Renal cortical epithelial cell (primary cell): ENCODE results near the gene GSG1. TPM values are rescaled to one million over a fixed set of nuclear protein-coding genes. Genes with fewer than 3 reads are reported as not detected.
A peak's percentile ranks its signal among the peaks of the same experiment; 100 is the strongest.
"Not testable (repeated sequence)": the region's sequence is repeated elsewhere in the genome, so short reads cannot be mapped to it uniquely, and the experiment has no call there.

Experiments used
- DNase-seq: peaks from one replicate; pipeline ENCODE4 v3.0.0-alpha.2; 2011; ENCODE audit warnings: low read depth
- total RNA-seq: library from RNA; depleted of rRNA; stranded (reverse); fragments of >200 nt; gene quantifications from 2 replicates; pipeline ENCODE4 v1.2.3, GENCODE V29; 2014

Gene GSG1
- total RNA-seq, 1 donor from 2014 or later: 5.1 TPM

DNA sequence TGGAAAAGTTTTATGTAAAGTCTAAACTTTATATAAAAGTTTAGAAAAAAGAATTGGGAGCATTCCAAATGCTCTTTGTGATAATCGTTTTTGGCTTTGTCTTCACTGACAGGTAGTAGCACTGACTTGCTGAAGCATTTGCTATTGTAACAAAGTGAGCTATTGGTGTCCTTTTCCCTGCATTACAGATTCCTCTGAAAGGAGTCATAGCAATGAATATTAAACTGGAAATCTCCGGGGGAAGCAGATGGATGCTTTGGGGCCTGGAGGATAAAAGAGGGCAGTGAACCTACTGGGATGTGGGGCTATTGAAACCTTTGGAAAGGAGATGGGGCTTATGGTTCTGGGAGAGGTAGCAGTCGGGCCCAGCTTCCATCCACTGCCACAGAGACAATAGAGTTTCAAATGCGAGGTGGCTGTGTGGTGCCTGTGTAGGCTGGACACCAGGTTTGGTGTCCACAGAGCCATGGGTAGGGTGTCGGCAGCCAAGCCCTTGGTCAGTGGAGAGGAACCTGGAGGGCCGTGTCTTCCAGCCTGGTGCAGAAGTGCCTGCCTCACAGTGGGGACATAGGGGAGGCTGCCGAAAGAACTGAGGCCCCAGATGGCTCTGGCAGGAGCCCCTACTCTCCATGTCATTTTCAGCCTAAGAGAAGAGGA is 10.1 kb downstream of the GSG1 start:
- peak; percentile 75 for DNase-seq

DNA sequence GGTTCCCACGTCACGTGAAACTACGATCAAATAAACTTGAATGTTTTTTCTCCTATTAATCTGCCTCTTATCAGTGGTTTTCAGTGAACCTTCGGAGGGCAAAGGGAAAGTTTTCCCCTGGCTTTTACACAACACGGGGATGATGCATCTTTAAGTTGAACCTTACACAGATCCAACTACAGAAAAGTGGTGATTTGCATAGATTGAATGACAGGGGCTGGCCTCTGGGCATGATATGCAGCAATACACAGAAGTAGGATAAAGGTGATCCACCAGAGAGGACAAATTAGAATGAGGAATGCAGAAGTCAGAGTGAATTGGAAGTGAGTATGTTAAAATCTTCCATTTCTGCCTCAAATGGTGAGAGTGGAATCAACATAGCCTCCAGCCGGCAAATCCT is 11.6 kb downstream of the GSG1 start:
- no peak for DNase-seq

DNA sequence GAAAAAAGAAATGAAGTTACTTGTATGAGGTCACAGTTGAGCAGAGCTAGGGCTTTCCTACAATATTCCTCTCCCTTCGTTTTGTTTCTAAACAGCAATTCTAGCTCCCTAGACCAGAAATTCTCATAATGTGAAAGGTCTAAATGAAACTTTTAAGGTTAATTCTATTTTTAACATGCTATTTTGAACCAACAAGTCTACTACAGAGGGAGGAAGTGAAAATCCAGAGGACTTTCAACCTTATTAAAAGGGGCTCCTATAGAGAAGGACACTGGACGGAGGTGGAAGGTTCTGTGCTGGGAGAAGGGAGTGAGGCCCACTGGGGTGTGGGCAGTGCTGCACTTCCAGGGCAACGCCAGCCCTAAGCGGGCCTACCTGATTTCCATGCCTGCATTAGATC is 13.4 kb downstream of the GSG1 start:
- no peak for DNase-seq

DNA sequence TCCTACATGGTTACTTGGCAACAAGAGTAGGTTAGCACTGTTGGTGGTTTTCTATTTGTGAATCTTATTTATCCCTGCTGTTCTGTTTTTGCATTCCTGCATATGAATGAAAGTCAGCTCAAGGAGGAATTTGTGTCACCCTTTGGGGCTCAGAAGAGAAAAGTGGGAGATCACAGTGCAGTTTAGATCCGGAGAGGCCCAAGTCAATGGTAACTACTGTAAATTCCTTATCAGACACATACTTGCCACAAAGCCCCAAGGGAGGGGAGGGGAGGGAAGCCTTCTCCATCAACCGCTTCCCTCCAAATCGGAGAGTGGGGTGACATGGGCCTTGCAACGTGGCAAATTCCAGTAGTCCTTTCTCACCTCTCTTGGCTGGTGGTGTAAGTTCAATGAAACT is 15.0 kb downstream of the GSG1 start:
- DNase-seq: no peak

DNA sequence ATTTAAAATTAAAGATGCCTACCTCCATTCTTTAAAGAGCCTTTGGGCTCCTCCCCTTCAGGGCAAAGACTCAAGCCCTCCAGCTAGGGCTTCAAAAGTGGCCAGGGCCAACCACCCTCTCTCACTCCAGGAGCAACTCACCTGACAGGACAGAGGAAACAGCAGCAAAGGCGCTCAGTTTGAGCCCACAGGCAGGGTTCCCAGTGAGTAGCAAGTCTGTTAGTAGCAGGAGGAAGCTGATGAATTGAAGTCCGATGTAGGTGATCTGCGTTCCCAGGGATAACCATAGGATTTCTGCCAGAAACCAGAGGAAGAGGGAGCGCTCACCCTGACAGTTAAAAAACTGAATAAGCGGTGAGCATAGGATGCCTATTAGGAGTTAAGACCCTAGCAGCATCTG is 15.7 kb downstream of the GSG1 start:
- no peak for DNase-seq

DNA sequence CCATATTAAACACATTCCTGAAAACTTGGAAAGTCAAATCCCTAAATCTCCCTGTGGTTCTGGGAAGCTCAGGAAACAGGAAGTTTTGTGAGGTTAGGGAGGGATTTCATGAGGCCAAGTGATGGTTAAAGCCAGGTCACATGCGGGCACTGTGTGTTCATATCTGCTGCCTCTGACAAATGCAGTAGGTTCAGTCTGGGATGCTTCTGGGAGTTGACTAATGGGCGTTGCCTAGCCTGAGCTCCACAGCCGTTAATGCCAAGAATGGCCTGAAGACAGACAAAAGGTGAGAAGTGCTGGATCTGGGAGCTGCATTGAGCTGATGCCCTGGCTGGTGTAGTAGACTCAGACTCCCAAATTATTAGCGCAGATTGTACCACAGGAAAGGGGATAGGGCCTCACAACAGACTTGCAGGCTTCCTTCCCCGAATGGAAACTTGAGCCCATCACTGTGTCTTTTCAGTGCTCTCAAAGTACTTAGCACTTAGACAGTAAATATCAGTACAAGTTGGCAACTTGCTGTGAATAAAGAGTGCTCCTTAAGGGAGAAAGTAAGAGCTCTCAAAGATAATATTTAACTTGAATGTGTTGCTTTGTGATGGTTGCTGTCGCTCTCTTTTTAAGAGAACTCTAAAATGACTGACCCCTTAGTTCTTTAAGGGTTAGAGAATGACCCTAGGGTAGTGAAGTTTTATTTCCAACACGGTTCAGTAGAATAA is 17.3 kb downstream of the GSG1 start:
- DNase-seq: no peak

DNA sequence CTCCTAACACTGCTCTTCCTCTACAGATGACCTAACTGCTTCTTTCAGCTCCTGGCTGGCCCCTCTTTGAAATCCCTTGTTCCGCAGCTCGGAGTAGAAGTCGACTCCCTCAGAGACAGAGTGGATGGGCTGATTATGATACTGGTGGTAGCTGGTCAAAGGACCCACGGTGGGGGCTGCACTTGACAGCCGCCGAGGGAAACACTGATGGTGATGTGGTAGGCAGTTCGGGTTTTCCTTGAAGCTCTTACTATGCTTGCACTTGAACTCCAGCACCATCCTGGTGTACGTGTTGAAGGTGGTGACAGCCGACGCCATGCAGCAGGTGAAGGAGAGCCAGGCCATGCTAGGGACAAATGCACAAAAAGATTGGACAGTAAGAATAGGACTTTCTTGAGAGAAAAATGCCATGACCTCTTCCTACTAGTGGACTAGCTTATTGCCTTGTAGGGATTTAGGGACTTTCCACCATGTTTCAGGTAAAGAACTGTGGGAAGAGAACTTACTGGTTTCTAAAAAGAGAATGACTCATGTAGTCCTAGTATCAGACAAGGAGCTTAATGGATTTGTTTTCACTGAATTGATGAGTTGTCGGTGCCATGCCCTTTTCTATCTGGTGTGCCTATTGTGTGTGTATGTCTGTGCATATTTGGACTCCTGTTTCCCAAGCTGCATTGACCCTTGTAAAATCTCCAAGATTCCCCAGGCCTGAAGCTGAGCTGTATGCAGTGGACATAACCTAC is 18.4 kb downstream of the GSG1 start:
- DNase-seq: peak; percentile 51

DNA sequence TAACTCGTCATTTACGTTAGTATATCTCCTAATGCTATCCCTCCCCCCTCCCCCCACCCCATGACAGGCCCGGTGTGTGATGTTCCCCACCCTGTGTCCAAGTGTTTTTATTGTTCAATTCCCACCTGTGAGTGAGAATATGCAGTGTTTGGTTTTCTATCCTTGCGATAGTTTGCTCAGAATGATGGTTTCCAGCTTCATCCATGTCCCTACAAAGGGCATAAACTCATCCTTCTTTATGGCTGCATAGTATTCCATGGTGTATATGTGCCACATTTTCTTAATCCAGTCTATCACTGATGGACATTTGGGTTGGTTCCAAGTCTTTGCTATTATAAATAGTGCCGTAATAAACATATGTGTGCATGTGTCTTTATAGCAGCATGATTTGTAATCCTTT is 19.8 kb downstream of the GSG1 start:
- DNase-seq: not testable (repeated sequence)

DNA sequence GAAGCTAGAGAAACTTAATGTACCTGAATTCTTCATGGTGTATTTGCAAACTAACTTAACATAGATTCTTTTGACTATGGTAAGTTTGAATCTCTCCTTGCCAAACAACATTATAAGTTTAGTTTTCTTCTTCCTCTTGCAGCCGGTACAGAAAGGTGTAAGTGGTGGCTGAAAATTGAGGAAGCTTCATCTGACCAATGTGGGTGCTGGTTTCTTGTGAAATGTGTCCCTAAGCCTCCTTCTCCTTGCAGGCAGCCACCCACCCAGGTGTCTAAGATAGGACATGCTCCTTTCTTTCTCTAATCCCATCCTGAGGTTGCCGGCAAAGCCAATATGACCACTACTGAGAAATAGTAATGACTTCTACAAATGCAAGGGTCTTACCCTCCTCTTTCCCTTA is 20.6 kb downstream of the GSG1 start:
- no peak for DNase-seq

DNA sequence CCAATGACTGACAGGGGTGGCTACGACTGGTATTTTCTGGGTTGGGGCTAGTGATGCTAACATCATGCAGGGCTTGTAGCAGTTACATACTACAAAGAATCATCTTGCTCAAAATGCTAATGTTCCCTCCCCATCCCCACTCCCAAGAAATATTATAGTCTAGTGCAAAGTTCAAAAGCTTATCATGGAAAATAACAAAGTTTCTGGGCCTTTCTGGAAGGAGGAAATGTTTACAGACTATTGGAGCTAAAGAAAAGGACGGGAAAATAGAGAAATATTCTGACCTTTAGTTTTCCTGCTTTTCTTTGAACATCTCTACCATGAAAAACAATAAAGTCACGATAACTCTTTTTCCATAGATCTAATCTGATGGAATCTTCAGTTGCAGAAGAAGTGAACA is 23.2 kb downstream of the GSG1 start:
- no peak for DNase-seq

DNA sequence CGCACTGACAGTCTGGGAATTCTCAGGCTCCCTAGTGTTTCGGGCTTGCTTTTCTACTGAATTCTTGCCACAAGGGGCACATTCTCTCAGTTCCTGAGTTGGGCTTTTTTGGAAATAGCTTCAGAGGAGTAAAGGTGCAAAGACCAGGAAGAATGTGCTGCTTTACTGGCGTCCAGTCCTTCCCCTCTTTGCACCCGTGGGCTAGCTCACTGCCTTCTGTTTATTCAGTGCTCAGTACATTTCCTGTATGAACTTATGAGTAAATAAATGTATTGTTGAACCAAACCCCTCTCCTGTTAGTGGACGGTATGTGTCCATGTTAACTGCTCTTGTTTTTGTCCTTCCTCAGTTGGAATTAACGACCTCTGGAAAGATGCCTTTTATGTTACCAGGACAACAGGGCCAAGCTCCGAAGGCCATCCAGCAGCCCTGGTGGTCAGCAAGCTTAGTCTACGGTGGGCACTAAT is 24.0 kb downstream of the GSG1 start:
- no peak for DNase-seq

DNA sequence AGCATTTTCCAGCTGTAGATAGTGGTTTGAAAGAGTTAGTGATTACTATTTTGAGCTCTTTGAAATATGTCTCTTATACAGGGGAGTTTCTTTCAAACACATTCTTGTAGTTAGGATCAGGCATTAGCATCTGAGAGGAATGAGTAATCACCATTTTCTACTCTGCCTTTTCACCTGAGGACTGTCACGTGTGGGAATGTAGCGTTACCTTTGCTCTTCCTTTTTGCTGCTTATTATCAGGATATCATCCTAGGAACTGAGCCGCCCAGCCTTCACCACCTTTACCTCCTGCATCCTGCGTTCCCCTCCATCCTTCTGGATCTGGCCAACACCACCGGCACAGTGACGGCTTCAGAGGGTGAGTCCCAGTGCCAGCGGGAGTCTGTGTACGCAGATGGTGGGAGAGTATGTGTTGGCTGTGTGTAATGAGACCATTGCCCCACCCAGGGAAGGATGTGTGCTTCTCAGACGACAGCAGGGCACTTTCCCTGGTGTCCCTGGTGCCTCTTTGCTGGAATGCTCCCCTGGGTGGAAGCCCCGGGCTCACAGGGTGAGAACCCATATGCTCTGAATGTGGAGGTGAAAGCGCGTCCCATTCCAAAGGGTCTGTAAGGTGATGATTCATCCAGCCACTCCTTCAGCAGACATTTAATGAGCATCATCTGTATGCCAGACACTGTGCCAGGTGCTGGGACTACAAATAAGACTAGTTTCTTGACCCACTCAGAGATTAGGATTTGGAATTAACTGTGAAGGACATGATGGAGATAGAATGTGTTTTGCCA is 27.5 kb downstream of the GSG1 start:
- no peak for DNase-seq

DNA sequence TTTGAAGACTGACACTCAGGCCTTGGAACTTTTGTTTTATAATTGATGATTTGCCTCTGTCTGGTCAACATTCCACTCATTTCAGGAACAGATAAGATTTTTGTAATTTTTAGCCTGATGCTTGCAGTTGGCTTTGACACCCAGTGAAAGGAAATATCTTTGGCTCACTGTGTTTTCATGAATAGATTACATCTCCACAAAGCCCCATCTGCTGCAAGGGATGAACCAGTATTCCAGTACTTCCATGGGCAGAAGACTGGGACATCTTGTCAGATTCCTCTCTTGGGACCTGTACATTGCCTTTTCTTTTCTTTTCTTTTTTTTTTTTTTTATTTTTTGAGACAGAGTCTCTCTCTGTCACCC is 28.4 kb downstream of the GSG1 start:
- no peak for DNase-seq

DNA sequence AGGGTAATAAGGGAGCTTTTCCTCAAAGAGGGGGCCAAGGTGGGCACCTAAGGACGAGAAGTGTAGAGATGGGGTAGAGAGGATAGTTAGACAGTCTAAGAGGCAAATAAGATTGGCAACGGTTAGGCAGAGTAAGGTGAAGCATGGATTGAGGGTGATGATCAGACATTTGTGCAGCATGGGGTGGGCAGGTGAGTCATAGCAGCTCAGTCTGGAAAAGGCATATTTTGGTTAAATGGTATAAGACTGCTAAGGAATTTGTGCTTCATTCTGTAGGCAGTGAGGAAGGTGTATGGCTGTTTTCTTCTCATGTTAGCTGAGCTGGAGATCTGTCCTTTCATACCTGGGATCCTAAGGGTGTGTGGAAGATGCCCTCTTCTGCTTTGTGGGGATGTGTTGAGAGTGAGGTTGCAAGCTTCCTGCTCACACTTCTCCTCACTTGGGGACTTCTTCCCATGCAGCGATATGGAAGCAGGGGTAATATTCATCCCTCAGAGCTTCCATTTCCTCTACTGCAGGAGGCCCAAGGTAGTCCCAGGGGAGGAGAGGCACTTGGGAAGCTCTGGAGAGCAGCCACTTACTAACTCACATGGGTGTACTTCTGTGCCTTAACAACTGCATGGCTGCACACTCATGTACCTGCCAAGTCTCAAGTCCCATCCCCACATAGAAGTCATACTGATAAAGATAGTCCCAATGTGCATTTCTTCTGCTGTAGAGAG is 28.9 kb downstream of the GSG1 start:
- no peak for DNase-seq

DNA sequence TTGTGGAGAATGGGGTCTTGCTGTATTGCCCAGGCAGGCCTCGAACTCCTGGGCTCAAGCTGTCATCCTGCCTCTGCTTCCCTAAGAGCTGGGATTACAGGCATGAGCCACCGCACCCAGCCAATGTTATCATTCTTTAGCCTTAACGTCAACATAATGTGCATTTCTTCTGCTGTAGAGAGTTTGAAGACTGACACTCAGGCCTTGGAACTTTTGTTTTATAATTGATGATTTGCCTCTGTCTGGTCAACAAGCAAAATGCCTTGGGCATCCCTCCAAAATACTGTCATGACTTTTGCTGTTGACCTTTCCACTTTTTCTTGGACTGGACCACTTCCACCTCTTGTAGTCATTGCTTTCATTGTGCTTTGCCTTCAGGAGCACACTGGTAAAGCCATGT is 30.3 kb downstream of the GSG1 start:
- DNase-seq: no peak

DNA sequence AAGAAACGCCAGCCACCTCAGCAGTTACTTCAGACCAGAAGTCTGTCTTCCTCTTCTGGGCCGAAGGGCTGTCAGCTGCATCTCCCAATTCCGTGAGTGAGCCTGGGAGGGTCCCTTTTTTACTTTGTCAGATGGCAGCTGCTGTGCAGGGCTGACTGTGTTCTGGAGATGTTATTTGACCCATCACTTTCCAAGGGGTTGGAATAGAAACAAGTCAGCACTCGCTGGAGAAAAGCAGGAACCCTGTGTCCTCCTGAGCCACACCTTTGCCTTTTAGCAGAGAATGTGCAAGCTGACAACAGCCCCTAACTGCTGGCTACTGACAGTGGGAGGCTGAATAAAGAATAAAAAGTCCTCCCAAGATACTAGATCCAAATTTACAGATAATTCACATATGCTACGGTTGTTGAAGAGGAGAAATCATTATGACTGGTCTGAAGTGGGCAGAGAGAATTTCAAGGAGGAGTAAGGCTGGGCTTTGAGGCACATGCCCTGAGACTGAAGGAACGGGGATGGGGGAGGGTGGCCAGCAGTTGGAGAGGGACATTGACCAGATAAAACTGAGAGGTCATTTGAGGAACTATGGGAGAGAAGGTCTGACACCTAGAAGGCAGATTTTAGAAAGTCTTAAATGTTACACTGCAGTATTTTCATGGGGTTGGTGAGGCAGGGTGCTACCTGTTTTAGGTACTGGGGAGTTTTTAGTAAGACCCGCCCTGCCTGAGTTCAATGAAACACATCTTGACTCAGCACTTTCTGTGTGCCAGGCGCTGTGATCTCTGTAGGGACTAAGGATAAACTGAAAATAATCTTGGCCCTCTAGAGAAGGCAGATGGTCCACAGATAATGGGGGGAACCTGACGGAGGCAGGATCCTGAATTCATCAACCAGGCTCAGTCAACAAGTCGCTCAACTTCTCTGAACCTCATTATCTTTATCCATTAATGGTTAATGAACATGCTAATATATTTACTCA is 31.9 kb downstream of the GSG1 start:
- DNase-seq: no peak

DNA sequence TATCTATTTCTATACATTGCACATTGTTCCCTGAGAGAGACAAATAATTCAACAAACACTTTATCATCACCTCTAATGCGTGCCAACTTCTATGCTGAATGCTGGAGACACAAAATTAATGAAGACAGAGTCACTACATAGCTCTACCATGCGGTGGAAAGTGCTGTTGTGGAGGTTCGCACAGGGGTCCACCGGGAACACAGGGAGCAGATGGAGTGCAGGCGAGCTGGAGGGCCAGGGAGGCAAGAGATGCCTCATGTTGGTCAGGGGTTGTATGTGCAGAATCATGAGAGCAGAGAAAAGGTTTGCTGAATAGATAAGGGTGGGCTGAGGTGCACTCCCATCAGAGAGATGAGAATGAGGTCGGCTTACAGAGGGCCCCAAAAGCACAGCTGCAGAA is 34.1 kb downstream of the GSG1 start:
- DNase-seq: no peak

DNA sequence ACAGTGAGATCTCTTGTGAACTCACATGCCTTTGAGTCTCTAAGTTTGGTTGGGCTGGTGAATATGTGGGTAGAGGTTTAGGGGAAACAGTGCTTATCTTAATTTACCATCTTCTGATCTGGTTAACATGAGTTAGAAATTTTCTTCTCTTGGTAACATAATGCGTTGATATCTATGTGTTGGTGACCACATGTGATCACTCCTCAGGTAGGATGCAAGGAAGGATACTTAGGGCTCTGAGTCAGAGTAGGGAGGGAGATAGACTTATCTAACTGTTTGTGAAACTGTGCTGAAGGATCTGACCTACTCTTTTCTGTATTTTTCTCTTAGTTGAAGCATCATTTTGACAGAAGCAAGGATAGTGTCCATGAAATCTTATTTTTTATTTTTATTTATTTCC is 36.1 kb downstream of the GSG1 start:
- DNase-seq: no peak

DNA sequence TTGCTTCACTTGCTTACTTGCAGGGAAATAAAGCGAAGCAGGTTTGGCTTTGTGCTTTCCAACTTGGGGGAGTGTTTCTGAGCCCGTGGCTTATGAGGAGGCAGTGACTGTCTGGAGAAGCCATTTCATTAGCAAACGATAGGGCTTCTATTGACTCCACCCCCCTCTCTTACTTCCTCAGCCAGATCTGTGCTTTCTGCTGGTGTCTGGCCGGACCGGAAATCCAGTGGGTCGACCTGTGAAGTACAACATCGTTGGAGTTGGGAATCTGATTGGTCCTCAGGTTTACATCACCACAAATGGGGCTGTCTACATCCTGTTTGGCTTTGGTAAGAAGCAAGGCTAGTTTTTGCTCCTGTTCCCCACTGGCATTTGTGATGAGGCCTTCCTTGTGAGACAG is 37.0 kb downstream of the GSG1 start:
- no peak for DNase-seq

DNA sequence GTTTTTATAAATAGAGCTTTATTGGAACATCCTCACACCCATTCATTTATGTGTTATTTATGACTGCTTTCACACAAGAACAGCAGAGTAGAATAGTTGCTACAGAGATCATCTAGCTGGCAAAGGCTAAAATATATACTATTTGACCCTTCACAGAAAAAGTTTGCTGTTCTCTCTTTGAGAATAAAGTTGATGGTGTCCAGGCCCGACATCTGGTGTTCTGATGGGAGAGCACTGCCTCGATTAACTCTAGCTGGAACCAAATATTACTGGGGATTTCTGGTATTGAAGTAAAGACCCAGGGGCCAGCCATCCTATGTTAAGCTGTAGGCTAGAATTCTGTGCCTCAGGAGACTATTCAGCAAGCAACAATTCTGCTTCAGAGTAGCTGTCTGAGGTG is 37.5 kb downstream of the GSG1 start:
- DNase-seq: no peak
